HCT116 (cell line): ENCODE results near the gene ASPG. TPM values are rescaled to one million over a fixed set of nuclear protein-coding genes. Genes with fewer than 3 reads are reported as not detected.

ENCODE experiments used
- ATAC-seq: fragments of 200-7000 bp; cut with Tn5 transposase; 2 replicates; pipeline ENCODE4 v1.9.1; 2020; ENCODE audit warnings: mild to moderate bottlenecking, moderate library complexity
- BruUV-seq: library from RNA; stranded (reverse); fragments of 400-500 nt; replicated peaks from 2 replicates; lab custom pipeline; 2021; lab: Mats Ljungman, UMichigan
- CTCF ChIA-PET: fragments of 300-600 bp; sonication (Branson Sonifier 250); formaldehyde crosslinking; loops from one replicate; lab custom pipeline; 2021; ENCODE audit warnings: antibody characterized with exemption; lab: Charles Lee
- POLR2A ChIA-PET: fragments of 300-600, 350-600 bp; sonication (Branson Sonifier 250); formaldehyde crosslinking; loops from one replicate; lab custom pipeline; 2021; ENCODE audit warnings: antibody characterized with exemption; lab: Charles Lee
- RAD21 ChIA-PET, 2 experiments: fragments of 300-600 bp; sonication (Branson Sonifier 250); formaldehyde crosslinking; loops; one replicate each; lab custom pipeline; 2023; ENCODE audit warnings: low total read pairs in 2 of 2; ENCODE audit not compliant: uncharacterized antibody in 2 of 2, unreplicated experiment in 2 of 2, low non-redundant PET in 1 of 2; lab: Charles Lee
- DNase-seq: peaks from one replicate; pipeline ENCODE4 v3.0.0-alpha.2; 2010; ENCODE audit warnings: low read depth, low spot score
- H2AFZ ChIP-seq: fragments of 200-600 bp; shearing (Covaris generic), sonication (generic); 2 replicates; pipeline ENCODE4 v1.6.1; 2017; ENCODE audit warnings: low read depth, mixed run types, mixed read lengths, antibody characterized with exemption, low read length; ENCODE audit not compliant: poor library complexity, severe bottlenecking
- H3K27ac ChIP-seq: 2 replicates; pipeline ENCODE4 v1.5.1; 2012; ENCODE audit warnings: low read depth, low read length
- H3K27me3 ChIP-seq: fragments of 200-600 bp; sonication (generic); 2 replicates; pipeline ENCODE4 v1.6.1; 2016; ENCODE audit warnings: mixed run types, low read length, mixed read lengths; ENCODE audit not compliant: insufficient read depth
- H3K36me3 ChIP-seq, 2 experiments: fragments of 200-500 bp in 1 of 2; fragments of 200-600 bp in 1 of 2; sonication (Bioruptor generic) in 1 of 2; sonication (generic) in 1 of 2; 2 replicates each; pipeline versions ENCODE4 v1.5.1 to v1.6.1; 2014 to 2016; ENCODE audit warnings: low read length in 2 of 2, inconsistent platforms in 1 of 2, mixed read lengths in 1 of 2, mixed run types in 1 of 2; ENCODE audit not compliant: insufficient read depth in 2 of 2, control insufficient read depth in 1 of 2
- H3K4me1 ChIP-seq, 2 experiments: fragments of 200-600 bp in 1 of 2; sonication (generic) in 1 of 2; 2 replicates each; pipeline versions ENCODE4 v1.5.1 to v1.6.1; 2012 to 2017; ENCODE audit warnings: low read length in 2 of 2, inconsistent platforms in 1 of 2, mild to moderate bottlenecking in 1 of 2, mixed read lengths in 1 of 2, mixed run types in 1 of 2, moderate library complexity in 1 of 2; ENCODE audit not compliant: insufficient read depth in 2 of 2, control insufficient read depth in 1 of 2
- H3K4me2 ChIP-seq: fragments of 200-600 bp; sonication (generic); 2 replicates; pipeline ENCODE4 v1.6.1; 2017; ENCODE audit warnings: mixed run types, low read length, mixed read lengths
- H3K4me3 ChIP-seq, 2 experiments: fragments of 200-600 bp in 1 of 2; sonication (generic) in 1 of 2; replicated peaks in 1 of 2; 2 replicates each; pipeline ENCODE4 v1.5.1; 2011 to 2016; ENCODE audit warnings: low read length in 2 of 2, control low read depth in 1 of 2, low read depth in 1 of 2, mild to moderate bottlenecking in 1 of 2, mixed read lengths in 1 of 2, mixed run types in 1 of 2
- H3K79me2 ChIP-seq: fragments of 200-600 bp; sonication (generic); 2 replicates; pipeline ENCODE4 v1.6.1; 2017; ENCODE audit warnings: mild to moderate bottlenecking, mixed run types, low read length, moderate library complexity, mixed read lengths; ENCODE audit not compliant: insufficient read depth
- H3K9ac ChIP-seq: fragments of 200-600 bp; sonication (generic); 2 replicates; pipeline ENCODE4 v1.6.1; 2016; ENCODE audit warnings: low read length, mixed read lengths
- H3K9me2 ChIP-seq: fragments of 200-600 bp; sonication (generic), shearing (Covaris generic); 2 replicates; pipeline ENCODE4 v1.6.1; 2017; ENCODE audit warnings: mixed run types, mild to moderate bottlenecking, moderate library complexity; ENCODE audit not compliant: insufficient read depth
- H3K9me3 ChIP-seq, 2 experiments: fragments of 200-500 bp in 1 of 2; fragments of 200-600 bp in 1 of 2; sonication (Bioruptor generic) in 1 of 2; sonication (generic) in 1 of 2; 2 replicates each; pipeline ENCODE4 v1.6.1; 2014 to 2017; ENCODE audit warnings: low read length in 2 of 2, mixed read lengths in 2 of 2, inconsistent platforms in 1 of 2, low read depth in 1 of 2, mild to moderate bottlenecking in 1 of 2, mixed run types in 1 of 2, moderate library complexity in 1 of 2; ENCODE audit not compliant: control insufficient read depth in 1 of 2, insufficient read depth in 1 of 2
- H4K20me1 ChIP-seq: fragments of 200-600 bp; sonication (generic), shearing (Covaris generic); 2 replicates; pipeline ENCODE4 v1.6.1; 2017; ENCODE audit warnings: mixed run types, mild to moderate bottlenecking, moderate library complexity; ENCODE audit not compliant: insufficient read depth
- CEBPB ChIP-seq: IDR thresholded peaks from 2 replicates; pipeline ENCODE4 v1.6.1; 2012; ENCODE audit warnings: low read depth
- EGR1 ChIP-seq: IDR thresholded peaks from 2 replicates; pipeline ENCODE4 v1.6.1; 2012; ENCODE audit warnings: low read depth
- ELF1 ChIP-seq: IDR thresholded peaks from 2 replicates; pipeline ENCODE4 v1.6.1; 2012; ENCODE audit warnings: low read depth, borderline replicate concordance
- JUND ChIP-seq: IDR thresholded peaks from 2 replicates; pipeline ENCODE4 v1.6.1; 2012
- POLR2A ChIP-seq: IDR thresholded peaks from 2 replicates; pipeline ENCODE4 v1.7.0; 2011; ENCODE audit warnings: borderline replicate concordance; ENCODE audit not compliant: insufficient read depth, insufficient read length; ENCODE audit errors: extremely low read depth
- POLR2AphosphoS5 ChIP-seq: IDR thresholded peaks from 2 replicates; pipeline ENCODE4 v1.6.1; 2011; ENCODE audit warnings: mild to moderate bottlenecking, low read depth, low read length, moderate library complexity
- RAD21 ChIP-seq: IDR thresholded peaks from 2 replicates; pipeline ENCODE4 v1.6.1; 2012; ENCODE audit warnings: low read depth, mild to moderate bottlenecking
- SIN3A ChIP-seq: IDR thresholded peaks from 2 replicates; pipeline ENCODE4 v1.6.1; 2012; ENCODE audit warnings: low read depth
- SP1 ChIP-seq: IDR thresholded peaks from 2 replicates; pipeline ENCODE4 v1.6.1; 2012; ENCODE audit warnings: low read depth
- SRF ChIP-seq: IDR thresholded peaks from 2 replicates; pipeline ENCODE4 v1.6.1; 2012; ENCODE audit warnings: low read depth
- YY1 ChIP-seq: IDR thresholded peaks from 2 replicates; pipeline ENCODE4 v1.6.1; 2011; ENCODE audit warnings: low read length, low read depth, moderate library complexity, mild to moderate bottlenecking; ENCODE audit not compliant: insufficient replicate concordance; ENCODE audit errors: extremely low read depth
- ZFX ChIP-seq: fragments of 450-650 bp; IDR thresholded peaks from 2 replicates; pipeline ENCODE4 v1.6.1; 2017
- intact Hi-C: fragments of 100-400 bp; cut with micrococcal nuclease; formaldehyde crosslinking; loops from 2 replicates; pipeline ENCODE4 v1.10.0; 2022
- total RNA-seq: library from RNA; stranded (reverse); gene quantifications from one replicate; pipeline ENCODE4 v1.2.1, GENCODE V29; 2021; ENCODE audit not compliant: unreplicated experiment
- TF ChIP-seq, protein P1 (sequence below): IDR thresholded peaks from 2 replicates; pipeline ENCODE4 v1.6.1; 2012
- TF ChIP-seq, protein P2 (sequence below): IDR thresholded peaks from 2 replicates; pipeline ENCODE4 v1.6.1; 2012
- TF ChIP-seq, protein P3 (sequence below): IDR thresholded peaks from 2 replicates; pipeline ENCODE4 v1.6.1; 2012; ENCODE audit warnings: low read depth
- TF ChIP-seq, protein P4 (sequence below), 3 experiments: fragments of 200-600 bp in 1 of 3; sonication (generic) in 1 of 3; IDR thresholded peaks in 2 of 3; conservative IDR thresholded peaks in 1 of 3; 2 replicates each; pipeline ENCODE4 v1.5.1; 2012 to 2017; ENCODE audit warnings: low read depth in 2 of 3, low read length in 2 of 3, antibody characterized with exemption in 1 of 3, borderline replicate concordance in 1 of 3, control low read depth in 1 of 3, mild to moderate bottlenecking in 1 of 3, mixed read lengths in 1 of 3, mixed run types in 1 of 3, moderate library complexity in 1 of 3; ENCODE audit not compliant: insufficient read depth in 1 of 3

Gene ASPG
- total RNA-seq, 1 experiment from 2014 or later = not detected

DNA sequence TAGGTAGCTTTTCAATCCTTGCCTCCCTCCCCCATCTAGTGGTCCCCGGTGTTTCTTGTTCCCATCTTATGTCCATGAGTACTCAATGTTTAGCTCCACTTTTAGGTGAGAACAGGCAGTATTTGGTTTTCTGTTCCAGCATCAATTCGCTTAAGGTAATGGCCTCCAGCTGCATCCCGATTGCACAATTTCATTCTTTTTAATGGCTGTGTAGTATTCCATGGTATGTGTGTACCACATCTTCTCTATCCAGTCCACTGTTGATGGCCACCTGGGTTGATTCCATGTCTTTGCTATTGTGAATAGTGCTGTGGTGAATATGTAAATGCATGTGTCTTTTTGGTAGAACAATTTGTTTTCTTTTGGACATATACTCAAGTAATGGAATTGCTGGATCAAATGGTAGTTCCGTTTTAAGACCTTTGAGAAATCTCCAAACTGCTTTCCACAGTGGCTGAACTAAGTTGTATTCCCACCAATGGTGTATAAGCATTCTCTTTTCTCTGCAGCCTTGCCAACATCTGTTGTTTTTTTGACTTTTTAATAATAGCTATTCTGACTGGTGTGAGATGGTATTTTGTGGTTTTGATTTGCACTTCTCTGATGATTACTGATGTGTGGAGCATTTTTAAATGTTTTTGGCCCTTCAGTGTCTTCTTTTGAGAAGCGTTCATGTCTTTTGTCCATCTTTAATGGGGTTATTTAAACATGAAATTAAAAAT lies 34.2 kb upstream of the ASPG start:
- ATAC-seq (no peak), DNase-seq (no peak)
- Histone ChIP-seq H4K20me1 (no peaks in the 10 kb centered on the region), H3K9ac (no peak overlapping the region), H3K27me3 (0 out of 2 replicates have a peak, but pooled peaks cover under 1% of the 10 kb centered on the region), H2AFZ (no peak overlapping the region), H3K36me3 (no peaks in the 10 kb centered on the region), H3K4me1 (no peaks in the 10 kb centered on the region)
- POLR2A ChIA-PET = no interaction called here
- RAD21 ChIA-PET = no interaction called here
- CTCF ChIA-PET = no interaction called here
- BruUV-seq = no TSS peak
- TF ChIP-seq, protein P1, sequence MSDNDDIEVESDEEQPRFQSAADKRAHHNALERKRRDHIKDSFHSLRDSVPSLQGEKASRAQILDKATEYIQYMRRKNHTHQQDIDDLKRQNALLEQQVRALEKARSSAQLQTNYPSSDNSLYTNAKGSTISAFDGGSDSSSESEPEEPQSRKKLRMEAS = no peak
- TF ChIP-seq, protein P2, sequence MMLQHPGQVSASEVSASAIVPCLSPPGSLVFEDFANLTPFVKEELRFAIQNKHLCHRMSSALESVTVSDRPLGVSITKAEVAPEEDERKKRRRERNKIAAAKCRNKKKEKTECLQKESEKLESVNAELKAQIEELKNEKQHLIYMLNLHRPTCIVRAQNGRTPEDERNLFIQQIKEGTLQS = no peak
- TF ChIP-seq EGR1 (no peak), CEBPB (no peak), SRF (no peak), POLR2A (no peak), JUND (no peak), POLR2AphosphoS5 (no peak), YY1 (no peak), ELF1 (no peak), SP1 (no peak), SIN3A (no peak), ZFX (no peak), RAD21 (no peak)
- TF ChIP-seq, protein P3, sequence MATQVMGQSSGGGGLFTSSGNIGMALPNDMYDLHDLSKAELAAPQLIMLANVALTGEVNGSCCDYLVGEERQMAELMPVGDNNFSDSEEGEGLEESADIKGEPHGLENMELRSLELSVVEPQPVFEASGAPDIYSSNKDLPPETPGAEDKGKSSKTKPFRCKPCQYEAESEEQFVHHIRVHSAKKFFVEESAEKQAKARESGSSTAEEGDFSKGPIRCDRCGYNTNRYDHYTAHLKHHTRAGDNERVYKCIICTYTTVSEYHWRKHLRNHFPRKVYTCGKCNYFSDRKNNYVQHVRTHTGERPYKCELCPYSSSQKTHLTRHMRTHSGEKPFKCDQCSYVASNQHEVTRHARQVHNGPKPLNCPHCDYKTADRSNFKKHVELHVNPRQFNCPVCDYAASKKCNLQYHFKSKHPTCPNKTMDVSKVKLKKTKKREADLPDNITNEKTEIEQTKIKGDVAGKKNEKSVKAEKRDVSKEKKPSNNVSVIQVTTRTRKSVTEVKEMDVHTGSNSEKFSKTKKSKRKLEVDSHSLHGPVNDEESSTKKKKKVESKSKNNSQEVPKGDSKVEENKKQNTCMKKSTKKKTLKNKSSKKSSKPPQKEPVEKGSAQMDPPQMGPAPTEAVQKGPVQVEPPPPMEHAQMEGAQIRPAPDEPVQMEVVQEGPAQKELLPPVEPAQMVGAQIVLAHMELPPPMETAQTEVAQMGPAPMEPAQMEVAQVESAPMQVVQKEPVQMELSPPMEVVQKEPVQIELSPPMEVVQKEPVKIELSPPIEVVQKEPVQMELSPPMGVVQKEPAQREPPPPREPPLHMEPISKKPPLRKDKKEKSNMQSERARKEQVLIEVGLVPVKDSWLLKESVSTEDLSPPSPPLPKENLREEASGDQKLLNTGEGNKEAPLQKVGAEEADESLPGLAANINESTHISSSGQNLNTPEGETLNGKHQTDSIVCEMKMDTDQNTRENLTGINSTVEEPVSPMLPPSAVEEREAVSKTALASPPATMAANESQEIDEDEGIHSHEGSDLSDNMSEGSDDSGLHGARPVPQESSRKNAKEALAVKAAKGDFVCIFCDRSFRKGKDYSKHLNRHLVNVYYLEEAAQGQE = no peak
- TF ChIP-seq, protein P4, sequence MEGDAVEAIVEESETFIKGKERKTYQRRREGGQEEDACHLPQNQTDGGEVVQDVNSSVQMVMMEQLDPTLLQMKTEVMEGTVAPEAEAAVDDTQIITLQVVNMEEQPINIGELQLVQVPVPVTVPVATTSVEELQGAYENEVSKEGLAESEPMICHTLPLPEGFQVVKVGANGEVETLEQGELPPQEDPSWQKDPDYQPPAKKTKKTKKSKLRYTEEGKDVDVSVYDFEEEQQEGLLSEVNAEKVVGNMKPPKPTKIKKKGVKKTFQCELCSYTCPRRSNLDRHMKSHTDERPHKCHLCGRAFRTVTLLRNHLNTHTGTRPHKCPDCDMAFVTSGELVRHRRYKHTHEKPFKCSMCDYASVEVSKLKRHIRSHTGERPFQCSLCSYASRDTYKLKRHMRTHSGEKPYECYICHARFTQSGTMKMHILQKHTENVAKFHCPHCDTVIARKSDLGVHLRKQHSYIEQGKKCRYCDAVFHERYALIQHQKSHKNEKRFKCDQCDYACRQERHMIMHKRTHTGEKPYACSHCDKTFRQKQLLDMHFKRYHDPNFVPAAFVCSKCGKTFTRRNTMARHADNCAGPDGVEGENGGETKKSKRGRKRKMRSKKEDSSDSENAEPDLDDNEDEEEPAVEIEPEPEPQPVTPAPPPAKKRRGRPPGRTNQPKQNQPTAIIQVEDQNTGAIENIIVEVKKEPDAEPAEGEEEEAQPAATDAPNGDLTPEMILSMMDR (IDR thresholded peaks at IDR 0.05 in 2 of 3, conservative IDR thresholded peaks at IDR 0.05 in 1 of 3; ENCODE audit: borderline replicate concordance in 1 of 3, insufficient read depth in 1 of 3, low read depth in 2 of 3, low read length in 2 of 3) = no peak
- TF ChIP-seq, all 23 proteins: peak for 0
- Histone ChIP-seq H3K4me2 (no peak overlapping the region), H3K9me3 (no peaks in the 10 kb centered on the region), H3K4me3 (no peak overlapping the region), H3K27ac (no peak overlapping the region), H3K9me2 (no peaks in the 10 kb centered on the region), H3K79me2 (no peaks in the 10 kb centered on the region)
- intact Hi-C loops = no loop called here
